Measurements from ENCODE around the gene PLAC1. TPM values are rescaled to one million over a fixed set of nuclear protein-coding genes. Genes with fewer than 3 reads are reported as not detected.
A peak's percentile ranks its signal among the peaks of the same experiment; 100 is the strongest.

Gene PLAC1
- total and polyA plus RNA-seq, 2 experiments from 2014 or later: 0.50 to 0.83 TPM

- H3K9me2 ChIP-seq (ENCODE audit: insufficient read depth): no peaks in the 10 kb centered on the region
- Mint-ChIP-seq H3K4me3 (peak overlapping the region; percentile 68), H3K9me3 (no peaks in the 10 kb centered on the region), H3K36me3 (ENCODE audit: low read depth) (no peaks in the 10 kb centered on the region), H3K4me1 (peaks cover 50% of the 10 kb centered on the region), H3K27me3 (ENCODE audit: insufficient read depth, low read depth, poor library complexity) (peaks cover 62% of the 10 kb centered on the region), H3K27ac (no peak overlapping the region)
- peak overlapping the region; percentile 59 for H3K4me3 ChIP-seq
- peaks cover 49% of the 10 kb centered on the region for H3K27me3 ChIP-seq (ENCODE audit: insufficient read depth)
- peak overlapping the region; percentile 78 for H3K4me2 ChIP-seq
- ATAC-seq (peak; percentile 4), DNase-seq (ENCODE audit: low spot score) (peak; percentile 45)
- no peaks in the 10 kb centered on the region for H4K20me1 ChIP-seq (replicated peaks; ENCODE audit: insufficient read depth)
- 0 out of 2 replicates have a peak, but pooled peaks cover 5% of the 10 kb centered on the region for H3F3A ChIP-seq (replicated peaks; ENCODE audit: low read depth)
- TF ChIP-seq CREB1 (CRISPR knock-in tag; IDR thresholded peaks at IDR 0.05; ENCODE audit: low read depth) (no peak), NANOG (IDR thresholded peaks at IDR 0.05; ENCODE audit: borderline replicate concordance) (no peak)
- no peaks in the 10 kb centered on the region for H3K79me2 ChIP-seq (replicated peaks; ENCODE audit: insufficient read depth)
- H3K27ac ChIP-seq (ENCODE audit: low read depth): no peak overlapping the region
- H3K4me1 ChIP-seq (ENCODE audit: insufficient read depth): peaks cover 50% of the 10 kb centered on the region
- H3K36me3 ChIP-seq (ENCODE audit: insufficient read depth): no peaks in the 10 kb centered on the region
- peak overlapping the region; percentile 38; the same call in 1 of the 2 replicates for H2AFZ ChIP-seq
These were observed 112.8 kb downstream of the PLAC1 start for GRCh38 chrX:134545510-134545909.

GRCh38 chrX:134544513-134545151, 113.6 kb downstream of the PLAC1 start:
- Mint-ChIP-seq H3K9me3 (no peaks in the 10 kb centered on the region), H3K4me1 (peaks cover 44% of the 10 kb centered on the region), H3K4me3 (peak overlapping the region; percentile 77), H3K36me3 (ENCODE audit: low read depth) (no peaks in the 10 kb centered on the region), H3K27me3 (ENCODE audit: insufficient read depth, low read depth, poor library complexity) (peaks cover 54% of the 10 kb centered on the region), H3K27ac (no peak overlapping the region)
- no peak overlapping the region for H3K27ac ChIP-seq (ENCODE audit: low read depth)
- H3K9me2 ChIP-seq (ENCODE audit: insufficient read depth): no peaks in the 10 kb centered on the region
- peak overlapping the region; percentile 47; the same call in 1 of the 2 replicates for H2AFZ ChIP-seq
- H3K4me3 ChIP-seq: peak overlapping the region; percentile 59
- no peaks in the 10 kb centered on the region for H3K36me3 ChIP-seq (ENCODE audit: insufficient read depth)
- peak; percentile 57 for DNase-seq (ENCODE audit: low spot score)
- H3K27me3 ChIP-seq (ENCODE audit: insufficient read depth): peaks cover 41% of the 10 kb centered on the region
- H3K79me2 ChIP-seq (replicated peaks; ENCODE audit: insufficient read depth): no peaks in the 10 kb centered on the region
- no peaks in the 10 kb centered on the region for H4K20me1 ChIP-seq (replicated peaks; ENCODE audit: insufficient read depth)
- 0 out of 2 replicates have a peak, but pooled peaks cover 5% of the 10 kb centered on the region for H3F3A ChIP-seq (replicated peaks; ENCODE audit: low read depth)
- peak; percentile 16 for ATAC-seq
- H3K4me2 ChIP-seq: peak overlapping the region; percentile 78
- peaks cover 47% of the 10 kb centered on the region for H3K4me1 ChIP-seq (ENCODE audit: insufficient read depth)
- TF ChIP-seq ZNF331 (CRISPR knock-in tag; IDR thresholded peaks at IDR 0.05; ENCODE audit: low read depth) (no peak), POLR2AphosphoS5 (IDR thresholded peaks at IDR 0.05; ENCODE audit: low read depth) (no peak), NANOG (IDR thresholded peaks at IDR 0.05; ENCODE audit: borderline replicate concordance) (no peak), JUNB (IDR thresholded peaks at IDR 0.05; ENCODE audit: unreplicated experiment) (no peak), ZNF114 (CRISPR knock-in tag; IDR thresholded peaks at IDR 0.05) (no peak), REST (IDR thresholded peaks at IDR 0.05; ENCODE audit: unreplicated experiment) (no peak), STAT1 (IDR thresholded peaks at IDR 0.05; ENCODE audit: unreplicated experiment) (no peak), EZH2phosphoT487 (IDR thresholded peaks at IDR 0.05; ENCODE audit: unreplicated experiment) (no peak), EZH2 (IDR thresholded peaks at IDR 0.05; ENCODE audit: low read depth, unreplicated experiment) (no peak), CTCF (conservative IDR thresholded peaks at IDR 0.05; ENCODE audit: low read depth in 2 of 2) (no peak)
